Esophagus squamous epithelium (tissue), 5 donors: Measurements from ENCODE around the gene BRICD5. TPM values are rescaled to one million over a fixed set of nuclear protein-coding genes. Genes with fewer than 3 reads are reported as not detected.
A peak's percentile ranks its signal among the peaks of the same experiment; 100 is the strongest.

Experiments
- DNase-seq: peaks from one replicate; lab custom pipeline; 2025; lab: John Stamatoyannopoulos, UW
- H3K27ac ChIP-seq, 4 donors: fragments of 200-600 bp; sonication (generic); one replicate each; pipeline ENCODE4 v1.5.1; 2016 to 2019; ENCODE audit warnings: mild to moderate bottlenecking in 1 of 4
- H3K27me3 ChIP-seq, 4 donors: fragments of 200-600 bp; sonication (generic); 1 replicate in 3 of 4; 2 replicates in 1 of 4; pipeline versions ENCODE4 v1.5.1 to v1.6.0; 2017 to 2021; ENCODE audit warnings: antibody characterized with exemption in 1 of 4
- H3K36me3 ChIP-seq, 3 donors: fragments of 200-600 bp; sonication (generic); one replicate each; pipeline ENCODE4 v1.5.1; 2016 to 2019
- H3K4me1 ChIP-seq, 3 donors: fragments of 200-600 bp; sonication (generic); one replicate each; pipeline ENCODE4 v1.5.1; 2017 to 2019
- H3K4me3 ChIP-seq, 4 donors: fragments of 200-600 bp; sonication (generic); 1 replicate in 3 of 4; 2 replicates in 1 of 4; pipeline ENCODE4 v1.5.1; 2016 to 2019; ENCODE audit warnings: mild to moderate bottlenecking in 2 of 4, moderate library complexity in 1 of 4
- H3K9me3 ChIP-seq, 3 donors: fragments of 200-600 bp; sonication (generic); one replicate each; pipeline ENCODE4 v1.5.1; 2016 to 2019
- CTCF ChIP-seq, 6 experiments: fragments of 450-650 bp in 4 of 6; fragments of 200-600 bp in 2 of 6; sonication (generic) in 2 of 6; IDR thresholded peaks; one replicate each; pipeline ENCODE4 v1.5.1; 2016 to 2019; ENCODE audit warnings: antibody characterized with exemption in 6 of 6, mild to moderate bottlenecking in 4 of 6, moderate library complexity in 4 of 6
- POLR2A ChIP-seq, 4 donors: fragments of 450-650 bp; IDR thresholded peaks; one replicate each; pipeline ENCODE4 v1.6.1; 2017; ENCODE audit warnings: antibody characterized with exemption in 4 of 4, mild to moderate bottlenecking in 4 of 4, moderate library complexity in 3 of 4
- WGBS, 2 donors: methylation state at CpG; one replicate each; pipeline ENCODE4 v1.1.5; 2018; 5-methylcytosine and 5-hydroxymethylcytosine counted together
- intact Hi-C: fragments of 100-400 bp; cut with DNase I; formaldehyde crosslinking; loops from one replicate; pipeline ENCODE4 v1.15.0; 2022
- total RNA-seq, 4 donors: library from RNA; depleted of rRNA; stranded (reverse); fragments of >200 nt; gene quantifications; one replicate each; pipeline ENCODE4 v1.1.0, GENCODE V29; 2016
- donor health status: DM: yes; HTN: yes; CAD: no.

Gene BRICD5
- total RNA-seq, 4 donors from 2014 or later, result 1.1 to 2.0 (median 1.6) TPM; not detected in 1

GRCh38 chr16:2253293-2253692 lies 42.6 kb upstream of the BRICD5 start:
- Histone ChIP-seq H3K9me3 (no peaks in the 10 kb centered on the region), H3K4me1 (peaks cover 7 to 33% (median 18%) of the 10 kb centered on the region in 3 donors), H3K27ac (no peak overlapping the region), H3K36me3 (peaks cover 38 to 70% (median 51%) of the 10 kb centered on the region in 3 donors), H3K4me3 (no peak overlapping the region), H3K27me3 (no peaks in the 10 kb centered on the region)
- WGBS, 2 donors, result 79 to 83% methylated on average over 9 to 11 of the region's 11 CpGs
- no peak for DNase-seq
- intact Hi-C loops, result no loop called here
- TF ChIP-seq CTCF (IDR thresholded peaks at IDR 0.05) (no peak), POLR2A (IDR thresholded peaks at IDR 0.05) (no peak)

GRCh38 chr16:2252806-2253148 lies 42.1 kb upstream of the BRICD5 start:
- Histone ChIP-seq H3K27ac (peak overlapping the region in 1 of 4 donors; percentile 99), H3K36me3 (peaks cover 38 to 66% (median 49%) of the 10 kb centered on the region in 3 donors)

GRCh38 chr16:2251296-2252111 lies 40.8 kb upstream of the BRICD5 start, which contains the start of gene ECI1:
Gene ECI1 (minus strand): TSS chr16:2251587. CDS start chr16:2251566, 21 bp downstream.
- 0 to 7% methylated on average over 4 to 7 of the region's 88 CpGs for WGBS, 2 donors
- Histone ChIP-seq H3K36me3 (peaks cover 26 to 65% (median 38%) of the 10 kb centered on the region in 3 donors), H3K27ac (peak within 1 kb of the TSS; percentile 87 to 99 (median 98)), H3K9me3 (no peaks in the 10 kb centered on the region), H3K4me3 (peak within 1 kb of the TSS; percentile 54 to 92 (median 70)), H3K27me3 (no peaks in the 10 kb centered on the region), H3K4me1 (peaks cover 7 to 33% (median 18%) of the 10 kb centered on the region in 3 donors)
- DNase-seq, result peak; percentile 44
- intact Hi-C loops, result no loop called here
- TF ChIP-seq POLR2A (IDR thresholded peaks at IDR 0.05) (peak in 3 of 4 donors; percentile 32 to 80 (median 66)), CTCF (IDR thresholded peaks at IDR 0.05) (peak; percentile 59 to 83 (median 76))

More at GRCh38 chr16:2252806-2253148, 42.1 kb upstream of the BRICD5 start:
- 82 to 92% methylated on average over 7 of the region's 7 CpGs for WGBS, 2 donors
- Histone ChIP-seq H3K4me3 (no peak overlapping the region), H3K9me3 (no peaks in the 10 kb centered on the region), H3K27me3 (no peaks in the 10 kb centered on the region), H3K4me1 (peaks cover 7 to 33% (median 18%) of the 10 kb centered on the region in 3 donors)
- no peak for TF ChIP-seq POLR2A (IDR thresholded peaks at IDR 0.05)
- TF ChIP-seq CTCF (IDR thresholded peaks at IDR 0.05), result no peak
- no peak for DNase-seq
- intact Hi-C loops, result no loop called here

- peak overlapping the region; percentile 54 to 92 (median 70) for H3K4me3 ChIP-seq
- H3K4me1 ChIP-seq, result peaks cover 7 to 33% (median 18%) of the 10 kb centered on the region in 3 donors
- H3K36me3 ChIP-seq, result peaks cover 26 to 65% (median 38%) of the 10 kb centered on the region in 3 donors
- H3K27ac ChIP-seq, result peak overlapping the region; percentile 87 to 99 (median 98)
- no peaks in the 10 kb centered on the region for H3K9me3 ChIP-seq
- no peak for DNase-seq
- WGBS, 2 donors, result 5 to 11% methylated on average over 17 to 23 of the region's 35 CpGs
- H3K27me3 ChIP-seq, result no peaks in the 10 kb centered on the region
- intact Hi-C loops, result no loop called here
- no peak for TF ChIP-seq CTCF (IDR thresholded peaks at IDR 0.05)
- no peak for TF ChIP-seq POLR2A (IDR thresholded peaks at IDR 0.05)
These were observed 40.1 kb upstream of the BRICD5 start for GRCh38 chr16:2250652-2251295.
